Duodenal mucosa (tissue), 2 donors: Measurements from ENCODE around the gene CGREF1.

Source experiments
- H3K27ac ChIP-seq: one replicate; pipeline ENCODE4 v1.7.0; 2013; ENCODE audit warnings: low read depth, low read length
- H3K27me3 ChIP-seq, 2 donors: one replicate each; pipeline ENCODE4 v1.7.0; 2013; ENCODE audit warnings: low read length in 2 of 2, control low read depth in 1 of 2; ENCODE audit not compliant: insufficient read depth in 2 of 2, control insufficient read depth in 1 of 2
- H3K36me3 ChIP-seq, 2 donors: one replicate each; pipeline ENCODE4 v1.7.0; 2013; ENCODE audit warnings: low read length in 2 of 2, control low read depth in 1 of 2; ENCODE audit not compliant: insufficient read depth in 2 of 2, control insufficient read depth in 1 of 2
- H3K4me1 ChIP-seq, 2 donors: one replicate each; pipeline ENCODE4 v1.7.0; 2013; ENCODE audit warnings: low read length in 2 of 2, control low read depth in 1 of 2; ENCODE audit not compliant: insufficient read depth in 2 of 2, control insufficient read depth in 1 of 2
- H3K4me3 ChIP-seq, 2 donors: one replicate each; pipeline ENCODE4 v1.7.0; 2013; ENCODE audit warnings: low read length in 2 of 2, low read depth in 1 of 2
- H3K9ac ChIP-seq, 2 donors: one replicate each; pipeline ENCODE4 v1.7.0; 2013; ENCODE audit warnings: low read length in 2 of 2, low read depth in 1 of 2
- H3K9me3 ChIP-seq, 2 donors: one replicate each; pipeline ENCODE4 v1.7.0; 2013; ENCODE audit warnings: low read length in 2 of 2, control low read depth in 1 of 2; ENCODE audit not compliant: control insufficient read depth in 1 of 2

Gene CGREF1

DNA sequence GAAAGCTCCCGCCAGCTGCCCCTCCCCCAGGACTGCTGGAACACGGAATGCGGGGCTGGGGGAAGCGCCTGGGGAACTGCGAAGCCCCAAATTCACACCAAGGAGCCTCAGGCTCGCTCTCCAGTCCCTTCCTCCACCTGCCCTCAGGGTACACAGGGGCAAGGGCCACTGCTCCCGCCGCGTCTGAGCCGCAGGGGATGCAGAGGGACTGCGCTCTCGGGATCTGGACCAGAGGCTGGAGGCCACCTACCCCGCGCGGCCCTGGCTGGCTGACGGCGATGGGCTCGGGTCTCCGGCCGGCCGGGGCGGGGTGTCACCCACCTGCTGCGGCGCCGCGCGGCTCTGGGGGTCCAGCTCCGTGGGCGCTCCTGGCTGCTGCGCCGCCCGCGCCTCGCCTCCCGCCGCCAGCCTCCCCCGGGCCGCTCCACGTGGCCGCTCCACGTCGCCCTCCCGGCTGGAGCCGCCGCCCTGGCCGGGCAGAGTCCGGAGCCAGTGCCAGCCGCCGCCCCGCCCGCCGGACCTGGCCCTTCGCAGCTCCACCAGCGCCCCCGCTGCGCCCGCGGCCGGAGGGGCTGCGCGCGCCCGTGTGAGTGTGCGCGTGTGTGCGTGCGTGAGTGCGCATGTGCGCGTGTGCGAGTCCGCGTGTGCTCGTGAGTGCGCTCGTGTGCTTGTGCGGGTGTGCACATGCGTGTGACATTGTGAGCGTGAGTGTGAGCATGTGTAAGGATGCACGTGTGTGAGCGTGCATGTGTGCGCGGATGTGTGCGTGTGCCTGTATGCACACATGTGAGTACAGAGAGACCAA lies at the start of gene CGREF1:
TSS of gene CGREF1 (minus strand) at position 604 of the 805 bp plus-strand sequence. CDS start 14,762 bp downstream, outside the sequence.
- Histone ChIP-seq H3K9me3 (no peaks in the 10 kb centered on the region), H3K9ac (no peak within 1 kb of the TSS), H3K27ac (no peak within 1 kb of the TSS), H3K36me3 (no peaks in the 10 kb centered on the region), H3K4me1 (peaks cover 9 to 20% of the 10 kb centered on the region in 2 donors), H3K27me3 (peaks cover 12% of the 10 kb centered on the region in 2 donors), H3K4me3 (peak within 1 kb of the TSS; percentile 64 to 75)

- H3K36me3 ChIP-seq: no peaks in the 10 kb centered on the region
- no peak overlapping the region for H3K9ac ChIP-seq
- H3K4me3 ChIP-seq: no peak overlapping the region
- H3K27ac ChIP-seq: no peak overlapping the region
- peaks cover 6 to 7% of the 10 kb centered on the region in 2 donors for H3K4me1 ChIP-seq
- H3K27me3 ChIP-seq: no peaks in the 10 kb centered on the region
- no peaks in the 10 kb centered on the region for H3K9me3 ChIP-seq
Measured at GRCh38 chr2:27164960-27165763, 46.2 kb upstream of the CGREF1 start.

DNA sequence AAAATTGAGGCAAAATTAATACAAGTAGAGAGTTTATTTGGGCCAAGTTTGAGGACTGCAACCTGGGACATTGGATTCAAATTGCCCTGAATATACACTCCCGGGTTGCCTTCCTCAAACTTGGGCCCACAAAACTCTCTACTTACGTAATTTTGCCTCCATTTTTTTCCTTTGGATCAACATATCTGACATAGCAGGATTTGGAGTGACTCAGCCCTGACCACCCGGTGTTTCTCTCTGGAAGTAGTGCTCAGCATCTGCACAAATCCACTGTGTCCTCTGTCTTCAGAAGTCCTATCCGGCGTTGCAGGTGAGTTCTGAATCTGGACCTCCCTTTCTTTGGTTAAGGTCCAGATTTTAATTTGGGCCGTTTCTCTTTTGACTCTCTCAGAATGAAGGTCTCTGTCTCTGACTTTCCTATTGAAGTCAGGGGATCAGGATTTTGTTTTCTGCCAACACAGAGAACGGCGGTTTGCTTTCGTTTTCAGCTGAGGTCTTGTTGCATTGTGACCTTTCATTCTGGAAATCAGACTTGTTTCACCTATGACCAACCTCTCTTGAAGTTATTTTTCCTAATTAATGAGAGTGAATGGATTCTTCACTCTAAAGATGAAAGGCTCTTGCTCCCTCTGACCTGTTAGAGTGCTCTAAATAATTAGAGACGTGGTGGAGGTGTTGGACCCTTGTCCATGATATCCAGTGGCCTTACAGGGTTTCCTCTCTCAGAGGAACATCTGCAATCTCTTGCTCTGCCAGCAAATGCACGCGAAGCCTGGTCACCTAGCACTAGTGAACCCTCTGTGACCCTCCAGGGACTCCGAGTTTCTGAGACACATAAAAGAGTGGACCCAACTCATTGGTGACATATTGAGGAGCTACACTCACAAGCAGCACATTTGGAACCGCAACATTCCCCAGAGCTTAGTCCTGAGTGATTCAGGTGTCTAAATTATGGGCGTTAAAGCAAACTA lies 43.5 kb upstream of the CGREF1 start:
- Histone ChIP-seq H3K9me3 (no peaks in the 10 kb centered on the region), H3K36me3 (no peaks in the 10 kb centered on the region), H3K27me3 (no peaks in the 10 kb centered on the region), H3K27ac (no peak overlapping the region), H3K4me3 (peak overlapping the region; percentile 53 to 58), H3K9ac (peak overlapping the region in 1 of 2 donors; percentile 24), H3K4me1 (peaks cover 3 to 6% of the 10 kb centered on the region in 2 donors)

DNA sequence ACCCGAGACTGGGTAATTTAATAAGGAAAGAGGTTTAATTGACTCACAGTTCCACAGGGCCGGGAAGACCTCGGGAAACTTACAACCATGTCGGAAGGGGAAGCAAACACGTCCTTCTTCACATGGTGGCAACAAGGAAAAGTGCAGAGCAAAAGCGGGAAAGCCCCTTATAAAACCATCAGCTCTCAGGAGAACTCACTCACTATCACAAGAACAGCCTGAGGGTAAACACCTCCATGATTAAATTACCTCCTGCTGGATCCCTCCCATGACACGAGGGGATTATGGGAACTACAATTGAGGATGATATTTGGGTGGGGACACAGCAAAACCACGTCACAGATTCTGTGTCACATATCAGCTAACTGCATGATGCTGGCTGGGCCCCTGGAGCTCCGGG lies 41.3 kb upstream of the CGREF1 start:
- Histone ChIP-seq H3K4me3 (no peak overlapping the region), H3K36me3 (no peaks in the 10 kb centered on the region), H3K9me3 (no peaks in the 10 kb centered on the region), H3K9ac (no peak overlapping the region), H3K4me1 (peaks cover 3 to 6% of the 10 kb centered on the region in 2 donors), H3K27ac (no peak overlapping the region), H3K27me3 (no peaks in the 10 kb centered on the region)

- Histone ChIP-seq H3K9me3 (no peaks in the 10 kb centered on the region), H3K9ac (no peak overlapping the region), H3K4me1 (peaks cover 3 to 6% of the 10 kb centered on the region in 2 donors), H3K27ac (no peak overlapping the region), H3K4me3 (no peak overlapping the region), H3K36me3 (no peaks in the 10 kb centered on the region), H3K27me3 (no peaks in the 10 kb centered on the region)
Measured at GRCh38 chr2:27159271-27159670, 40.3 kb upstream of the CGREF1 start.

- H3K36me3 ChIP-seq: no peaks in the 10 kb centered on the region
- H3K9ac ChIP-seq: no peak overlapping the region
- peaks cover 3 to 6% of the 10 kb centered on the region in 2 donors for H3K4me1 ChIP-seq
- no peak overlapping the region for H3K27ac ChIP-seq
- H3K4me3 ChIP-seq: no peak overlapping the region
- no peaks in the 10 kb centered on the region for H3K9me3 ChIP-seq
- H3K27me3 ChIP-seq: no peaks in the 10 kb centered on the region
Measured at GRCh38 chr2:27158468-27158867, 39.5 kb upstream of the CGREF1 start.

DNA sequence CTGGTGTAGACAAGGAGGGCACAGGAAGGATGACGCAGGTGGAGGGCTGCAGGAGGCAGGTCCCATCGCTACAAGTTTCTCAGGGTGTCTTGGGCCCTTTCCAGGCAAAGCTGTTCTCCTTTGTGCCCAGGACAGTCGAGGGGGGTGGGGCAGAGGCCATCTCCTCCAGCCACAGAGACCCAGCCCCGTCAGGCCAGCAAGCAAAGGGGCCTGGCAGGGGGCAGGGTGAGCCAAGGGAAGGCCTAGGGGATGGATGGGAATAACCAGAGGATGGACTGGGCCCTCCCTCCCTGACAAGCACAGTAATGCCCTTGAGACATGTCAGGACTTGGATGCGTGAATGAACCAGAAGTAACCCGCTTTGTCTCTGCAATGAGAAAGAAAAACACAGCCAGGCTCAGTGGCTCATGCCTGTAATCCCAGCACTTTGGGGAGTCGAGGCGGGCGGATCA lies 36.2 kb upstream of the CGREF1 start:
- Histone ChIP-seq H3K4me1 (peaks cover under 1 to 5% of the 10 kb centered on the region in 2 donors), H3K27ac (no peak overlapping the region), H3K9ac (no peak overlapping the region), H3K27me3 (no peaks in the 10 kb centered on the region), H3K36me3 (no peaks in the 10 kb centered on the region), H3K4me3 (no peak overlapping the region), H3K9me3 (no peaks in the 10 kb centered on the region)

GRCh38 chr2:27154488-27154887 lies 35.6 kb upstream of the CGREF1 start:
- peaks cover 5 to 6% of the 10 kb centered on the region in 2 donors for H3K4me1 ChIP-seq
- H3K27ac ChIP-seq: no peak overlapping the region
- no peaks in the 10 kb centered on the region for H3K36me3 ChIP-seq
- no peak overlapping the region for H3K9ac ChIP-seq
- H3K27me3 ChIP-seq: no peaks in the 10 kb centered on the region
- no peaks in the 10 kb centered on the region for H3K9me3 ChIP-seq
- no peak overlapping the region for H3K4me3 ChIP-seq

DNA sequence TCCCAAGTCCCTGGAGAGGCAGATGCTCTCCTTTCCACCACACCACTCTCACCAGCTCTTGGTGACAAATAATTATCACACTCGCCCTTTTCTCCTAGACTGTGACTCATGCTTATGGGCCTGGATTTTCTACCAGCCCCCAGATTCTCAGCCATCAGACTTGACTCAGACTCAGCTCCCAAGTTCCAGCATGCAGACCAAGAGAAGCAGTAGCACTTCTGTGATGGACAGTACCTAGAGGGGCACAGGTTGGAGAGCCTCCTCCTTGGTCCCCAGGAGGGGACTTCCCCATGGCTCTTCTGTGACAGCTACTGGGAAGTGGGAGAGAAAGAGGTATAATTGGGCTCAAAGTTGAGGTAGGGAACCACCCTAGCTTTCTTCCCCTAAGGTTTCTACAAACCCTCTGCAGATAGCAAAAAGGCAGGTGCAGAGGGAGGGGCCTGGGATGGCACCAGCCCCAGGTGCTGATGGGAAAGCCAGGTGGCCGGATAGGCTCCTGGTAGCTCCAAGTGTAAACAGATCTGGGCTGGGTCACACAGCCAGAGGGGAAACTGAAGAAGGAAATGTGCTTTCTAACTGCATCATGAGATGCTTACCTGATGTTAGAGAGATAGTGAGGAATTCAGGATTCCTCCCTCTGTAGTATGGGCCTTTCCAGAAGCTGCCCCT lies 34.0 kb upstream of the CGREF1 start:
- Histone ChIP-seq H3K27ac (no peak overlapping the region), H3K9ac (no peak overlapping the region), H3K27me3 (no peaks in the 10 kb centered on the region), H3K36me3 (no peaks in the 10 kb centered on the region), H3K9me3 (no peaks in the 10 kb centered on the region), H3K4me3 (no peak overlapping the region), H3K4me1 (peaks cover 5 to 6% of the 10 kb centered on the region in 2 donors)
